Right lobe of liver (tissue), 6 donors: ENCODE data around the gene MRLN. TPM values are rescaled to one million over a fixed set of nuclear protein-coding genes. Genes with fewer than 3 reads are reported as not detected.
"Not testable (repeated sequence)": the region's sequence is repeated elsewhere in the genome, so short reads cannot be mapped to it uniquely, and the experiment has no call there.

Experiments used
- ATAC-seq, 4 donors: fragments of 200-7000 bp; cut with Tn5 transposase; one replicate each; pipeline ENCODE4 v1.9.1; 2020; ENCODE audit warnings: mild to moderate bottlenecking in 4 of 4, moderate library complexity in 4 of 4
- DNase-seq, 3 donors: peaks; one replicate each; pipeline ENCODE4 v3.0.0-alpha.2; 2020
- H3K27ac ChIP-seq, 3 donors: fragments of 200-600 bp; one replicate each; pipeline ENCODE4 v1.8.0; 2022
- H3K27me3 ChIP-seq, 2 donors: fragments of 200-600 bp; one replicate each; pipeline ENCODE4 v1.8.0; 2022
- H3K36me3 ChIP-seq, 4 donors: fragments of 200-600 bp; sonication (generic) in 1 of 4; one replicate each; pipeline versions ENCODE4 v1.5.1 to v1.8.0; 2017 to 2022; ENCODE audit warnings: control low read depth in 1 of 4
- H3K4me1 ChIP-seq, 4 donors: fragments of 200-600 bp; sonication (generic) in 1 of 4; one replicate each; pipeline versions ENCODE4 v1.5.1 to v1.8.0; 2017 to 2022; ENCODE audit warnings: control low read depth in 1 of 4
- H3K4me3 ChIP-seq, 3 donors: fragments of 200-600 bp; one replicate each; pipeline ENCODE4 v1.8.0; 2022
- H3K9me3 ChIP-seq, 4 donors: fragments of 200-600 bp; sonication (generic) in 1 of 4; one replicate each; pipeline versions ENCODE4 v1.5.1 to v1.8.0; 2017 to 2022; ENCODE audit warnings: control low read depth in 1 of 4
- POLR2A ChIP-seq: fragments of 450-650 bp; IDR thresholded peaks from one replicate; pipeline ENCODE4 v1.6.1; 2017; ENCODE audit warnings: antibody characterized with exemption, mild to moderate bottlenecking
- WGBS: methylation state at CpG from one replicate; pipeline ENCODE4 v1.1.6; 2018; ENCODE audit warnings: low coverage, low lambda C conversion rate; ENCODE audit not compliant: insufficient coverage; ENCODE audit errors: missing lambda C conversion rate; 5-methylcytosine and 5-hydroxymethylcytosine counted together
- intact Hi-C, 2 donors: fragments of 100-400 bp; cut with DNase I; formaldehyde crosslinking; loops; one replicate each; pipeline versions ENCODE4 v1.11.2 to v1.14.1; 2022
- total RNA-seq, 6 experiments: library from RNA; depleted of rRNA in 2 of 6; stranded (reverse); fragments of >200 nt in 2 of 6; fragmentation: NEBNext Ultra II Directional in 3 of 6; extraction: Animal tissue kit (Norgen Biotek cat#: 25700) in 3 of 6; gene quantifications; one replicate each; pipeline versions ENCODE4 v1.1.0 to v1.2.4, GENCODE V29; 2016 to 2023
- TF ChIP-seq, protein P1 (sequence below), 4 donors: fragments of 200-600 bp in 3 of 4; fragments of 450-650 bp in 1 of 4; IDR thresholded peaks; one replicate each; pipeline versions ENCODE4 v1.5.1 to v1.8.0; 2016 to 2022; ENCODE audit warnings: antibody characterized with exemption in 4 of 4, mild to moderate bottlenecking in 2 of 4
- donor health status: DM: no; HTN: yes; CAD: no.
- donor health status: DM: no; HTN: no; CAD: no.
- donor health status: DM: no; HTN: no; CAD: no.
- donor health status: DM: no; HTN: yes; CAD: no.
- donor health status: DM: no; HTN: yes; CAD: no.

Gene MRLN
- total RNA-seq, 6 experiments from 2014 or later = not detected

DNA sequence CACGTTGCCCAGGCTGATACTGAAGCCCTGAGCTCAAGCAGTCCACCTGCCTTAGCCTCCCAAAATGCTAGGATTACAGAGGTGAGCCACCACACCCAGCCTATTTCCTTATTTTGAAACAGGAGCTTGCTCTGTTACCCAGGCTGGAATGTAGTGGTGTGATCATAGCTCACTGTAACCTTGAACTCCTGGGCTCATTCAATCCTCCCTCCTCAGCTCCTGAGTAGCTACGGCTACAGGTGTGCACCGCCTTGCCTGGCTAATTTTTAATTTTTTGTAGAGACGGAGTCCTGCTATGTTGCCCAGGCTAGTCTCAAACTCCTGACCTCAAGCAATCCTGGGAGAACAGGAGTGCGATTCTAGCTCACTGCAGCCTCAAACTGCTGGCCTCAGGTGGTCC lies 11.7 kb downstream of the MRLN start:
- Histone ChIP-seq H3K4me1 (no peaks in the 10 kb centered on the region), H3K9me3 (no peaks in the 10 kb centered on the region), H3K27ac (no peak overlapping the region), H3K36me3 (no peaks in the 10 kb centered on the region), H3K27me3 (no peaks in the 10 kb centered on the region), H3K4me3 (no peak overlapping the region)
- no peak for DNase-seq
- 74% methylated on average over 5 of the region's 5 CpGs for whole genome bisulfite sequencing
- intact Hi-C loops = no loop called here
- ATAC-seq = no peak
- TF ChIP-seq, protein P1, sequence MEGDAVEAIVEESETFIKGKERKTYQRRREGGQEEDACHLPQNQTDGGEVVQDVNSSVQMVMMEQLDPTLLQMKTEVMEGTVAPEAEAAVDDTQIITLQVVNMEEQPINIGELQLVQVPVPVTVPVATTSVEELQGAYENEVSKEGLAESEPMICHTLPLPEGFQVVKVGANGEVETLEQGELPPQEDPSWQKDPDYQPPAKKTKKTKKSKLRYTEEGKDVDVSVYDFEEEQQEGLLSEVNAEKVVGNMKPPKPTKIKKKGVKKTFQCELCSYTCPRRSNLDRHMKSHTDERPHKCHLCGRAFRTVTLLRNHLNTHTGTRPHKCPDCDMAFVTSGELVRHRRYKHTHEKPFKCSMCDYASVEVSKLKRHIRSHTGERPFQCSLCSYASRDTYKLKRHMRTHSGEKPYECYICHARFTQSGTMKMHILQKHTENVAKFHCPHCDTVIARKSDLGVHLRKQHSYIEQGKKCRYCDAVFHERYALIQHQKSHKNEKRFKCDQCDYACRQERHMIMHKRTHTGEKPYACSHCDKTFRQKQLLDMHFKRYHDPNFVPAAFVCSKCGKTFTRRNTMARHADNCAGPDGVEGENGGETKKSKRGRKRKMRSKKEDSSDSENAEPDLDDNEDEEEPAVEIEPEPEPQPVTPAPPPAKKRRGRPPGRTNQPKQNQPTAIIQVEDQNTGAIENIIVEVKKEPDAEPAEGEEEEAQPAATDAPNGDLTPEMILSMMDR (IDR thresholded peaks at IDR 0.05) = no peak
- TF ChIP-seq POLR2A = no peak

- H3K4me3 ChIP-seq = no peak overlapping the region
- no peak overlapping the region for H3K27ac ChIP-seq
- no peaks in the 10 kb centered on the region for H3K27me3 ChIP-seq
- H3K9me3 ChIP-seq = no peaks in the 10 kb centered on the region
- TF ChIP-seq, protein P1 (IDR thresholded peaks at IDR 0.05) = no peak
- ATAC-seq = no peak
- no peaks in the 10 kb centered on the region for H3K4me1 ChIP-seq
- no peak for DNase-seq
- no peaks in the 10 kb centered on the region for H3K36me3 ChIP-seq
- intact Hi-C loops = no loop called here
These were observed 12.2 kb downstream of the MRLN start for GRCh38 chr10:59741048-59741447.

- ATAC-seq = no peak
- Histone ChIP-seq H3K36me3 (no peaks in the 10 kb centered on the region), H3K9me3 (no peaks in the 10 kb centered on the region), H3K27ac (no peak overlapping the region), H3K4me3 (no peak overlapping the region), H3K4me1 (no peaks in the 10 kb centered on the region), H3K27me3 (no peaks in the 10 kb centered on the region)
- WGBS = 69% methylated on average over 1 of the region's 1 CpG
- no peak for DNase-seq
- intact Hi-C loops = no loop called here
- TF ChIP-seq, protein P1 (IDR thresholded peaks at IDR 0.05) = no peak
These were observed 16.5 kb downstream of the MRLN start for GRCh38 chr10:59736749-59737148.

GRCh38 chr10:59735296-59735695 lies 18.0 kb downstream of the MRLN start:
- Histone ChIP-seq H3K4me3 (no peak overlapping the region), H3K27me3 (no peaks in the 10 kb centered on the region), H3K4me1 (no peaks in the 10 kb centered on the region), H3K36me3 (no peaks in the 10 kb centered on the region), H3K27ac (no peak overlapping the region), H3K9me3 (no peaks in the 10 kb centered on the region)
- no peak for DNase-seq
- intact Hi-C loops = no loop called here
- ATAC-seq = no peak
- TF ChIP-seq, protein P1 (IDR thresholded peaks at IDR 0.05) = no peak
- TF ChIP-seq POLR2A = no peak
- WGBS = 30% methylated on average over 1 of the region's 1 CpG

DNA sequence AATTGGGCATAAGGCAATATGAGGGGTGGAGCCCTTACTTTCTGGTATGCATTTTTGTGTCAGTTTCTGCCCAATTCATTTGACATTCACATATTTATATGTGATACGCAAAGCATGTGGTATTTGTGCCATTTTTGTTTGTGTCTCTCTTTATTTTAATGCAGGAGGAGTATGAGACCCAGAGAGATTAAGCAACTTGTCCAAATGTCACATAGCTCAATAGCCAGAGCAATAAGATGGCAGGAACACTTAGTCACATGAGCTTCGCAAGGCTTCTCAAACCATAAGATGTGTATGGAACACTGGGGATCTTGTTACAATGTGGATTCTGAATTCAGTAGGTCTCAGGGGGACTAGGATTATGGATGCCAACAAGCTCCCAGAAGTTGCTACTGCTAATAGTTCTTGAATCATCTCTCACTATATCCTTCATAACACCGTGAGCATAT lies 19.2 kb downstream of the MRLN start:
- no peak overlapping the region for H3K27ac ChIP-seq
- ATAC-seq = no peak
- H3K27me3 ChIP-seq = no peaks in the 10 kb centered on the region
- H3K4me1 ChIP-seq = no peaks in the 10 kb centered on the region
- no peaks in the 10 kb centered on the region for H3K9me3 ChIP-seq
- 72% methylated on average over 3 of the region's 3 CpGs for WGBS
- no peak overlapping the region for H3K4me3 ChIP-seq
- no peaks in the 10 kb centered on the region for H3K36me3 ChIP-seq
- no peak for DNase-seq
- intact Hi-C loops = no loop called here
- TF ChIP-seq, protein P1 (IDR thresholded peaks at IDR 0.05) = no peak
- TF ChIP-seq POLR2A = no peak

DNA sequence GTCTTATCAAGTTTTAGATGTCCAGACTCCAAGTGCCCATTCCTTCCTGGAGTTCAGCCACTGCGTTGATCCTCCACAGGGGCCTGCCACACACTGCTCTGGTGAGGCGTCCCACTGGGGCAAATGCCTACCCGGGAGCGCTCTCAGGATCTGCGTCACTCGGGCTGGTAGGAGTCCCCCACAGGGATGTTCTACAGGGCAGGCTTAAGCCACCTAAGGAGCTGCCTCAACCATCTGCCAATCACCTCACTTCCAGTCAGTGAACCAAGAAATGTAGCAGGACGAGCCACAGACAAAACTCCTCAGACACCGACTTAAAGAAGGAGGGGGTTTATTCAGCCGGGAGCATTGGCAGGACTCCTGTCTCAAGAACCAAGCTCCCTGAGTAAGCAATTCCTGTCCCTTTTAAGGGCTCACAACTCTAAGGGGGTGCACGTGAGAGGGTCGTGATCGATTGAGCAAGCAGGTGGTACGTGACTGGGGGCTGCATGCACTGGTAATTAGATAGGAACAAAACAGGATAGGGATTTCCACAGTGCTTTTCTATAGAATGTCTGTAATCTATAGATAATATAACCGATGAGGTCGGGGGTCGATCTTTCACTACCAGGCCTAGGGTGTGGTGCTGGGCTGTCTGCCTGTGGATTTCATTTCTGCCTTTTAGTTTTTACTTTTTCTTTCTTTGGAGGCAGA lies 19.8 kb downstream of the MRLN start:
- H3K9me3 ChIP-seq, H3K4me1 ChIP-seq, H3K4me3 ChIP-seq, H3K36me3 ChIP-seq, intact Hi-C loops, H3K27me3 ChIP-seq, DNase-seq, H3K27ac ChIP-seq, ATAC-seq: not testable (repeated sequence)
- WGBS = 87% methylated on average over 10 of the region's 16 CpGs

- DNase-seq, H3K36me3 ChIP-seq, H3K27me3 ChIP-seq, H3K4me1 ChIP-seq, intact Hi-C loops, H3K4me3 ChIP-seq, H3K27ac ChIP-seq, ATAC-seq, H3K9me3 ChIP-seq: not testable (repeated sequence)
- 70% methylated on average over 4 of the region's 4 CpGs for WGBS
These were observed 20.4 kb downstream of the MRLN start for GRCh38 chr10:59732849-59733248.
